HG02970 (cell line): Measurements from ENCODE around the gene RNF214.

ENCODE experiments used
- ATAC-seq: cut with Tn5 transposase; IDR thresholded peaks from one replicate; pipeline ENCODE4 v1.9.1; 2021; ENCODE audit warnings: mild to moderate bottlenecking, moderate library complexity, moderate number of reproducible peaks; ENCODE audit not compliant: unreplicated experiment, low FRiP score

Gene RNF214

DNA sequence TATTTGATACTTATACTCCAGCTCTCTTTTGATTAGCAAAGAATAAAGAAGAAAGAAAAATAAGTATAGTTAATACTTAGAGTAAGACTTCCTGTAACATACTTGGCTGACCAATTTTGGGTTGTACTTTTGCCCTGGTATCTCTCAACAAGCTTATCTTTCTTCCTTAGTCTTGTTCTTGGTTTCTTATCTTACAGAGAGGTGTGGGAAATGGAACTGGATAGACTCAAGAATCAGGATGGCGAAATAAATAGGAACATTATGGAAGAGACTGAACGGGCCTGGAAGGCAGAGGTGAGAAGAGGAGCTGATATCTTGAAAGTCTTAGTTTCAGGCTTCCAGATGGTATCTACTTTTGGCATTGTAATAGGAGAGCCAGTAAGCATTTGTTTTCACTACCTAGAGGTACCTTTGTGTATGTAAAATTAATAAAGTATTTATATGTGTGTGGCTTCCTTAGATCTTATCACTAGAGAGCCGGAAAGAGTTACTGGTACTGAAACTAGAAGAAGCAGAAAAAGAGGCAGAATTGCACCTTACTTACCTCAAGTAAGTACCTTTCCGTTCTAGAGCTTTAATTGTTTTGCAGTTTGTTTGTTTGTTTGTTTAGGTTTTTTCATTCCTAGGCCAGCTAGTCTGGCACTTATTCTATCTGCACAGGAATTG, 47.4 kb downstream of the RNF214 start:
- ATAC-seq, result no peak

DNA sequence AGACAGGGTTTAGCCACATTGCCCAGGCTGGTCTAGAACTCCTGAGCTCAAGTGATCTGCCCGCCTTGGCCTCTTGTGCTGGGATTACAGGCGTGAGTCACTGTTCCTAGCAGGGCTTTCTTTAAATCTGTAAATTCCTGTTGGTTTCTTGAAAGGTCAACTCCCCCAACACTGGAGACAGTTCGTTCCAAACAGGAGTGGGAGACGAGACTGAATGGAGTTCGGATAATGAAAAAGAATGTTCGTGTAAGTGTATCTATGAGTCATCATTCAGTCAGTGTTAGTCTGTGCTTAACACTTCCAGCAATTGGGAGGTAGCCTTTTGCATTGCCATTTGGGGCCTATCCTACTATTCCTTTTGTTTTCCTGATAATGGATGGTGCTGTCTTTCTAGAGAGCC, 48.7 kb downstream of the RNF214 start:
- no peak for ATAC-seq

DNA sequence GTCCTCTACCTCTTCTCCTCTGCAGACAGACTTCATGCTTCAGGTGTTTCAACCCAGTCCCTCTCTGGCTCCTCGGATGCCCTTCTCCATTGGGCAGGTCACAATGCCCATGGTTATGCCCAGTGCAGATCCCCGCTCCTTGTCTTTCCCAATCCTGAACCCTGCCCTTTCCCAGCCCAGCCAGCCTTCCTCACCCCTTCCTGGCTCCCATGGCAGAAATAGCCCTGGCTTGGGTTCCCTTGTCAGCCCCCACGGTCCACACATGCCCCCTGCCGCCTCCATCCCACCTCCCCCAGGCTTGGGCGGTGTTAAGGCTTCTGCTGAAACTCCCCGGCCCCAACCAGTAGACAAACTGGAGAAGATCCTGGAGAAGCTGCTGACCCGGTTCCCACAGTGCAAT, 49.4 kb downstream of the RNF214 start:
- ATAC-seq, result no peak

DNA sequence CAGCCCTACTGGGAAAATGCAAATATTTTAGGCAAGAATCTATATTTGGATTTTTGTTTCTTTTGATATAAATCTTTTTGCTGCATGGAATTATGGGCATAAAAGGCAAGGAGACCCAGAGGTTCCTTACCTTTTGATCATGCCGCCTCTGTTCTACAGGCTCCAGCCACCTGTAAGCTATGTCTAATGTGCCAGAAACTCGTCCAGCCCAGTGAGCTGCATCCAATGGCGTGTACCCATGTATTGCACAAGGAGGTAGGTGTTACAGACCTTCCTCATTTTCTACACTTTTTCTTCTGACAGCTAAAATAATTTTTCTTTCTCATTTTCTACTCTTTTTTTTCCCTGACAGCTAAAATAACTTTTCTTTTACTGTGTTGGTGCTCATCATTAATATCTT, 50.5 kb downstream of the RNF214 start:
- ATAC-seq, result no peak

DNA sequence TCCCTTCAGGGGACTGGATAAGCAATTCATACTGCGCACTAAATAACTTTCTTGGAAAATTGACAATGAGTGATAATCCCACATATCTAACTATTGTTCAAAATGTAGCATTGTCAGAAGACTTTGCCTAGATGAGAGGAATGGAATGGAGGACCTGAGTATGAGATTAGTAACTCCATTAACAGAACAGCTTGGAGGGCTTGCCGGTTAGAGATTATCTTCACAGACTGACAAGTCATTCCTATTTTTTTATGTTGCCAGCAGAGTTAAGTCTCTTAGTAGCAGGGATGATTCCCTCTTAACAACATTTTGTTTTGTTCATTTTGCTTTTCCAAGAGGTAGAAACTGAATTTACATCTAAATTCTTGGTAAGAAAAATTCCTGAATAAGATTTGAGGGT, 51.6 kb downstream of the RNF214 start:
- ATAC-seq, result no peak

DNA sequence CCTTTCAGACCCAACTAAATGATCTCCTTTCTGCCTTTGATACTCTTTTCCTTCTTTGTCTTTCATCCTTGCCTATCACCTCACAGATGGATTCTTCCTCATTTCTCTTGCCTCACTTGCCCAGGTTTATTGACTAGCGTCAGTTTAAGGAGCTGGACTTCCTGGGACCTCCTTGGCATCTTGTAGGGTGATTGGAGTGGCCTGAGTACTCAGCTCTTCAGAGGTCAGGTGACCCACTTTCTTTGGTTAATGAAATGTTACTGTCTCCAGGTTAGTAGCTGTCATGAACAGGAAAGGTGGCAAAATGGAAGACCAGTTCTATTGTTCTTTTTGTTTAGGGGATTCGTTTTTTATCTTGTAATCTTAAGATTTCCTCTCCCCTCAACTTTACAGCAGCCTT, 54.1 kb downstream of the RNF214 start:
- no peak for ATAC-seq

DNA sequence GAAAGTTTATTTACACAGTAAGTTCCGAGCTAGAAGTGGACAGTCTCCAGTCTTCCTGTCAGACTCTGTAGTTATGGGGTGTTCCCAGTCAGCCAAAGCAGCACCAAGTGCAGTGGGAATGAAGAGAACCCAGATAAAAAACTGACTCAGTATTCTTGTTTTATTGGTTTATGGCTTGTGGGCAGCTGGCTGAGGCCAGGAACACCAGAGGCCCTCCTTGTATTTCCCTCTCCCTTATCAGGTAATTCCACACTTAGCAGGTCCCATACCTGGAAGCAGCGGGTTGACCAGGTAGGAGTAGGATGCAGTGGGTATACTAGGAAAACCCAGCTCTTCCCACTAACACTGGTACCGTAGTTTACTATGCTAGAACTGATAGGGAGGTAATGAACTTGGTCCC, 55.2 kb downstream of the RNF214 start:
- ATAC-seq, result no peak

DNA sequence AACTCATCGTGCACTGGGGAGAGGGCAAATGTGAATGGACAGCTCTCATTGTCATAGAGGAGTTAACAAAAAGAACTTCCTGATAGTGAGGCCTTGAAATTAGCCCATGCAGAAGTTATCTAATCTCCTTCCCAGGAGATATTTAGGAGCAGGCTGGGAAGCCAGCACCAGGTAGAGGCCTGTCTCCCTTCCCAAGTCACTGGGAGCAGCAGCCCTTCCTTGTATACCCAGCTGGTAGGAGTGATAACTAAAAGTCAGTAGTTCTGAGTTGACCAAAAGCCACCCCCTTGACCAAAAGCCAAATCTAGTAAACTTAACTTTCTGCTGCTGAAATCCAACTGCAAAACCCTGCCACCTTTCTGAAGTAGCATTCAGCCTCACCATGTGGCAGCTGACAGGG, 57.3 kb downstream of the RNF214 start:
- no peak for ATAC-seq

DNA sequence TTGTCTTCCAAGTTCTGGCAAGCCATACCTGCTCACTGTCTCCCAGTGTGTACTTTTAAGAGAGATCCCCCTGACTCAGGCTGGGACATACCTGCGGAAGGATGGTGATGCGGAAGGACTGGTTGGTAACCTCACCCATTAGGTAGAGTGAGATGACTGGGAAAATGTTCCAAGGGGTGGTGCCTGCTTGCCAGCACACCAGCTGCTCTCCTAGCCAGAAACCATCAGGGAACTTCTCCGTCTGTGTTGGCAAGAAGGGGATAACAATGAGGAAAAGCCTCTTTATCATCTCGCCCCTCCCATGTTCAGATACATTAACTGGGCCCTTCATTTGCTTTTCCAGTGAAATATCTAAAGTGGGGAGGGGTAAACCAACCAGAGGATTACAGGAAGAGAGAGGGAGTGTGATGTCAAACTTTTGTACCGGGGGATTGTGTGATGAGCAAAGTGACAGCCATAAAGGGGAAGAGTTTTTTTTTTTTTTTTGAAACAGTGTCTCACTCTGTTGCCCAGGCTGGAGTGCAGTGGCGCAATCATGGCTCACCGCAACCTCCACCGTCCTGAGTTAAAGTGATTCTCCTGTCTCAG, 58.4 kb downstream of the RNF214 start, which contains the start of gene BACE1-AS:
BACE1-AS (plus strand) TSS at position 538 of the 588 bp plus-strand sequence.
- ATAC-seq, result no peak

DNA sequence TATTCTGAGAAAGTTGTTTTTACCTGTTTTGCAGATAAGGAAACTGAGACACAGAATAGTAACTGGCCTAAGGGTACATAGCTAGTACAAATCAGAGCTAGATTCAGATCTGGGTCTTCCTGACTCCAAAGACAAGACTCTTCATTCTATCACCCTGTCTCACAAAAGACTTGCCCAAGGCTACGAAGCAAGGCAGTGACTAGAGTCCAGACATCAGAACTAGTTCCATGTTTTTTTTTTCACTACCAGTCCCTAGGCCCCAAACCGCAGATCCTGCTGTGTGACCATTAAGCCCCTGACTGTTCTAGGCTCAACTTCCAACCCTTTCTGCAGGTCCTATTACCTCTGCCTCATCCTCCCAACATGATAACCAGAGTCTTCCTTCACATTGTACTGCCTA, 60.1 kb downstream of the RNF214 start:
- ATAC-seq, result no peak

DNA sequence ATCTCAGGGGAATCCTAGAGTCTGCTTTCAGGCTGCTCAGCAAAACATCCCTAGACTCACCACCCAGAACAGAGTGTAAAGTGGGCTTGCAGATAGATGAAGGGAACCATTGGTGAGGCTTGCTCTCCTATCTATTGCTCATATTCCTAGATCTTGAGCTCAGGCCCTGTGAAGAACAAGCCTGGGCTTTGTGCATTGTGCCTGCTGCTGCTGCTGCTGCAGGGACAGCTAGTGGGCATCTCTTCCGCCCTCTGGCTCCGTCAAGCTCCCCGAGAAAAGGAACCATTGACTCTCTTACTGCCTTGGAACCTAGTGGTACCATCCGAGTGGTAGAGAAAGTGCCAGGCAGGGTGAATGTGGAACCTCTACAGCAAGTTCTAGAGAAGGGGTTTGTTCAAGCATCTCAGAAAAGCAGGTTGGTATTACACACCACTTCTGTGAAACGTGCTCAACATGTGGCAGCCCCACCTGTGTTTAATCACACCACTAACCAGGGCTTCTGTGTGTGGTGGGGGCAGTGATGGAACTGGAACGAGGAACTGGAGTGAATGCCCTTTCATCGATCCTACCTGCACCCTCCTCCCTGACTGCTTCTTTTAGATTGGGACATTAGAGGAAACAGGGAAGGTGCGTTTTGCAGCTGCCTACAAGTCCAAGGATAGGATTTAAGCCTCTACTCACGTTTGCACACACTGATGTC, 63.1 kb downstream of the RNF214 start:
- ATAC-seq, result no peak

DNA sequence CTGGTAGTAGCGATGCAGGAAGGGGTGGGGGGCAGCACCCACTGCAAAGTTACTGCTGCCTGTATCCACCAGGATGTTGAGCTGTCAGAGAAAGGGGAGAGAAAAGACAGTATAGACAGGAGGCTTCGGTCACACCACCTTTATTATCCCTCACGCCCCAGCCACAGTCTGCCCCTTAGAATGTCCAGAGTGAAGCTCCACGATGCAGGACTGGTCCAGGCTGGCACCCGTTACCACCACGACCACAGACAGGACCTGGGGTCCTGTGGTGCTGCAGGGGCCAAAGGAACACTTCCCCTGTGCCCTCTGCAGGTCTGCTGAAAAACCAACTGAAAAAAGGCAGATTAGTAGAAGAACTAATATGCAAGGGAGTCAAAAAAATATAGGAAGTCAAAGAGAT, 64.4 kb downstream of the RNF214 start:
- no peak for ATAC-seq

DNA sequence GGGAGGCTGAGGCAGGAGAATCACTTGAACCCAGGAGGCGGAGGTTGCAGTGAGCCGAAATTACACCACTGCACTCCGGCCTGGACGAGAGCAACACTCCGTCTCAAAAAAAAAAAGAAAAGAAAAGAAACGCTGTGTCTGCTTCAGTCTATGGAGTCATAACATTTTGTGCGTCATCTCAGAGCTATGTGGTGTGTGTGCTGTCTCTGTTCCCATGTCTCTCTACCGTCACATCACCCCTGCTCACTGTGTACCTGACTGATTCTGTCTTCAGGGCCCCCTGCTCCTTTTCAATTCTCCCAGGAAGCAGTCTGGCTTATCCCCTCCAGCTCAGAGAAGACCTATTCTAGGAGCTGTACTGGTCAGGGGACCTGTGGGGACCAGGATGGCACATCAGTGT, 65.7 kb downstream of the RNF214 start:
- ATAC-seq, result no peak

DNA sequence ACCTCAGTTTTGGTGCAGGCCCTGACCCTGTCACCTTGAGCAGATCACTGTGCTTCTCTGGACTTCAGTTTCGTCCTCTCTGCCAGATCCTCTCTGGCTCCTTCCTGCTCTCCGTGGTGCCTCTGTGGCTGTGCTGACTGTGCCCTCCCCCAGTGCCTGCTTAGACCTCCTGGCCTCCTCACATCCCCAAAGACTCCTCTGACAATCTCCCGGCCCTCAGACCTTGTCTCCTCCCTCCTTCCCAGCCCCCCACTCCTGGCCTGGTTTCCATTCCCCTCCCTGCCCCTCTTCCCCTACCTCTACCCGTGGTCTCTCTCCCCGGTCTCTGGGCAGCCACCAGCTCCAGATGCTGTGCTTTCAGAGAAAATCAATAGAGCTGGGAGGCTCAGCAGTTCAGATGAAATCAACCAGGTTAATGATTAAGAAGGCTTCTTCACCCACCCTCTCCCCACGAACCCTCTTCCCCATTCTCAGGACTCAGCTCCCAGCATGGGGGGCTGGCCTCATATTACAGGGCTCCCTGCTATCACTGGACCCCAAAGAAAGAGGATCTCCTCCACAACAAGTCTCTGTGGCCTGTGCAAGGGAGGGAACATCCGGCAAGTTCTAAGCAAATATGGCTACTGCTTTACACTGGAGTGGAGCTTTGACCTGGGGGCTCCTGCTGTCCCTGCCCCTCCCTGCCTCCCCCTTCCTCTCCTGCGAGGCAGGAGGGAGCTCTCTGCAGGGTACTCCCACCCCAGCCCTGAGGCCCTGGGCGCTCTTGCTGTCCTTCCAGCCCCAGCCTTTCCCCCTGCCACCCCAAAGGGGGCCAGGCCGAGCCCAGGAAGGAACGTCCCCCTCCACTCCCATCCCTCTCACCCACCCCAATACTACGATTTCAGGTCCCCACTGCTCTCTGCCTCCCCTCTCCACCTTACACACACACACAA, 67.1 kb downstream of the RNF214 start:
- no peak for ATAC-seq

DNA sequence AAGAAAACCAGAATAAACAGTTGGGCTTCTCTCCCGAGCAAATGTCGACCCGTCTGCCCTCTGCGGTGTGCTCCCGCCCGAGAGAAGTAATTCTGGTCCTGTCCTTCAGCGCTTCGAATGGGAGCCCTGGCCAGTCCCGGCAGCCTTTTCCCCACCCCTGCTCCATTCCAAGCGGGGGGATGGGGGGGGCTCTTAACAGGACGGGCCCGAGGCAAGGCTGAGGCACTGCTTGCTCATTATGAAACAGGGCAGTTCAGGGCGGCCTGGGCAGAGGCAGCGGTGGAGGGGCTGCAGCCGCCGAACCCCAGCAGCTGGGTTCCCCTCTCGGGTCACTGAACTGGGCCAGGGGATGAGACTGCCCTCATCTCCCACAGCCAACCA, 67.8 kb downstream of the RNF214 start:
- ATAC-seq, result no peak

DNA sequence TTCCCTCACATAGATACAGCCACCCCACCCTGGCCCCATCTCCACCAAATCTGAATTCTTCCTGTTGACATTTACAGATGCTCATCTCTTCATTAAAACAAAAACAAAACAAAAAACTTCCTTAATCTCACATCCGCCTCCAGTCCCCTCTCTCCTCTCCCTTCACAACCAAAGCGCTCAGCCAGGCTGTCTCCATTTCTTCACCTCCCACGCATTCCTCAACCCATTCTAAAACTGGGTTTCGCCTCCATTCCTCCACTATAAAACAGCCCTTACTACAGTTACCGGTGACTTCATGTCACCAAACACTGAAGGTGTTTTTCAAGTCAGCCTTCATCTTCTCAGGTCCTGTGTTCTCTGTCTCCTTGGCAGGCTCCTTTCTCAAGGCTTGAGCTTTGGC, 68.3 kb downstream of the RNF214 start:
- no peak for ATAC-seq

DNA sequence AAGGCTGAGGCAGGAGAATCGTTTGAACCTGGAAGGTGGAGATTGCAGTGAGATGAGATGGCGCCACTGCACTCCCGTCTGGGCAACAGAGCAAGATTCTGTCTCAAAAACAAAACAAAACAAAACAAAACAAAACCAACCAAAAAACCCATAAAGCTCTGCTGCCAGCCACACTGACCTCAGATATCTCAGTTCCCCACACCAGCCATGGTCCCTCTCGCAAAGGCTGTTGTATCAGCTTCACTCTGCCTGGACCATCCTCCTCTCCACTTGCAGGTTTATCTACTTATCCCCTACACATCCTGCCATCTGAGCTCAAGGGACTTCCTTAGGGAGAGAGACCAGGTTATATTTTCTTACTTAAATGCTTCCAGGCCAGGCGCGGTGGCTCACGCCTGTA, 69.8 kb downstream of the RNF214 start:
- no peak for ATAC-seq

DNA sequence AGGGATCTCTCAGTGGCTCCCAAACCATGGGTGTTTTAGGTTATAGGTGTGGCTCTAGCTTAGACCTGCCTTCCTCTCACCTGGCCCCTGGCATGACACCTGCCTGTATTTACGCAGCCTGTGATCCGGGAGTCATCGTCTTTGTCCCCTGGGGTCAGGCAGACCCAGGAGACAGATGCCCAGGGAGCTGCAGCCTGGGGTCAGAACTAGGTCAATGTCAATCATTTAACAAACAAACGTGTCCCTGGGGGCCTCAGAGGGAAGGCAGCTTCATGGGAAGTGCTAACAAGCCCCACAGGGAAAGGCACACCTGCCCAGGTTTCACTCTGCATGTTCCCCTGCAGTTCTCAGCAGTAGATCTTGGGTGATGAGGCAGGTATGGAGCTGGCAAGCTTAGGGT, 70.6 kb downstream of the RNF214 start:
- ATAC-seq, result no peak

DNA sequence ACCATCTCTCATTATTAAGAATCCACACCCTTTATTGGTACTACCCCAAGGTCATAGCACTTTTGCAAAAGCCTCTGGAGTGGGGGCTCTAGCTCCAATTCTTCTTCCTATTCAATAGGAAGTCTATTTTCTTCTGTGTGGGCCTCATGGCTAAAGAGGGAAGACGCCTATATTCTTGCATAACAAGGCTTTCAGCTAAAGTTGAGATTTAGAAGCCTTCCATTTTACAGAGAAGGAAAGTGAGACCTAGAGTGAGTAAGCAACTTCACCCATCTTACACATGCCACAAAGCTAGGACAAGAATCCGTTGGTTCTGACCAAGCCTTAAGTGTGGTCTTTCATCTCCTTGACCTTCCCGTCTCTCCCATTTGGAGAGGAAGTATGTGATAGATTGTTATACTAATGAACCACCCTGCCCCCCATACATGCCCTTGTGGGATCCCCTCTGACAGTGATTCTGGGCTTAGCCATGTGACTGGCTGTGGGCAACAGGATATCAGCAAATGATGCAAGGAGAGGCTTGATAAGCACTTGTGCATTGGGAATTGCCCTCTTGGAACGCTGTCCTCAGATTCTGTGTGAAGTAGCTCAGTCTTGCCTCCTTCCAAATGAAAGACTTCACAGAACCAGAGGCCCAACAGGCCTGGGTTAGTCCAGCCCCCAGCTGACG, 71.3 kb downstream of the RNF214 start:
- no peak for ATAC-seq

DNA sequence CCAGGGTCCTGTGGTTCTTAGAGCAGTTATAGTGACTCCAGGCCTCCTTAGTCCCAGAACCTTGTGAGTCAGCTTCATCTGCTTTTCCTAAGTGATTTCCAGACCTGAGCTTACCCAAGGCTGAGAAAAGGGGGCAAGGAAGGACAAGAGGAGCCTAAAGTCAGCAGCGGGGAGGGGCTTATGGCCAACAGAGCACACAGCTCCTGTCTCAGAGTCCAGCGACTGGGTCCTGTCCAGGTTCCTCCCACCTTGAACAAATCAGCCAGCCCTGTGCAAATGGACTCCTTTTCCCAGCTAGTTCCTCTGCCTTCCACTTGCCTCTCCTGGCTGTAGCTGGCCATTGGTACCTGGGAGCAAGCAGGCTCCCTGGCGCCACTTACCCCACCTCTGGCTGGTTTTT, 72.7 kb downstream of the RNF214 start:
- no peak for ATAC-seq
